GM19438 (cell line): ENCODE measurements around the gene FOXN3.

Source experiments
- ATAC-seq: cut with Tn5 transposase; IDR thresholded peaks from one replicate; pipeline ENCODE4 v1.9.1; 2021; ENCODE audit warnings: low read depth; ENCODE audit not compliant: unreplicated experiment

The FOXN3 gene

GRCh38 chr14:89411976-89412375, 5.1 kb downstream of the FOXN3 start:
- no peak for ATAC-seq

GRCh38 chr14:89409961-89410360, 7.1 kb downstream of the FOXN3 start:
- no peak for ATAC-seq

GRCh38 chr14:89408907-89409700, 7.9 kb downstream of the FOXN3 start:
- no peak for ATAC-seq

GRCh38 chr14:89407856-89408255, 9.2 kb downstream of the FOXN3 start:
- no peak for ATAC-seq

GRCh38 chr14:89406941-89407340, 10.1 kb downstream of the FOXN3 start:
- no peak for ATAC-seq

- no peak for ATAC-seq
Observed at GRCh38 chr14:89406361-89406760, 10.7 kb downstream of the FOXN3 start.

- ATAC-seq = no peak
Observed at GRCh38 chr14:89405712-89406111, 11.3 kb downstream of the FOXN3 start.

- no peak for ATAC-seq
Observed at GRCh38 chr14:89402363-89402762, 14.7 kb downstream of the FOXN3 start.

- ATAC-seq = no peak
Observed at GRCh38 chr14:89401761-89402160, 15.3 kb downstream of the FOXN3 start.

GRCh38 chr14:89401241-89401640, 15.8 kb downstream of the FOXN3 start:
- ATAC-seq = no peak

GRCh38 chr14:89400529-89400928, 16.5 kb downstream of the FOXN3 start:
- no peak for ATAC-seq

- ATAC-seq = no peak
Observed at GRCh38 chr14:89399594-89400068, 17.4 kb downstream of the FOXN3 start.

GRCh38 chr14:89399157-89399556, 17.9 kb downstream of the FOXN3 start:
- ATAC-seq = no peak

GRCh38 chr14:89397569-89398230, 19.3 kb downstream of the FOXN3 start:
- no peak for ATAC-seq

GRCh38 chr14:89394972-89395371, 22.1 kb downstream of the FOXN3 start:
- no peak for ATAC-seq

GRCh38 chr14:89393222-89393745, 23.7 kb downstream of the FOXN3 start:
- ATAC-seq = no peak

GRCh38 chr14:89392181-89392580, 24.9 kb downstream of the FOXN3 start:
- ATAC-seq = no peak

- no peak for ATAC-seq
Observed at GRCh38 chr14:89391556-89391955, 25.5 kb downstream of the FOXN3 start.

GRCh38 chr14:89391123-89391522, 25.9 kb downstream of the FOXN3 start:
- no peak for ATAC-seq

GRCh38 chr14:89388853-89389252, 28.2 kb downstream of the FOXN3 start:
- ATAC-seq = no peak

- ATAC-seq = no peak
Observed at GRCh38 chr14:89387922-89388685, 28.9 kb downstream of the FOXN3 start.
